HG03354 (cell line): Measurements from ENCODE around the gene C15orf62.

Source experiments
- ATAC-seq: cut with Tn5 transposase; IDR thresholded peaks from one replicate; pipeline ENCODE4 v1.9.1; 2021; ENCODE audit warnings: mild to moderate bottlenecking; ENCODE audit not compliant: unreplicated experiment, poor library complexity, severe bottlenecking

C15orf62 gene, protein sequence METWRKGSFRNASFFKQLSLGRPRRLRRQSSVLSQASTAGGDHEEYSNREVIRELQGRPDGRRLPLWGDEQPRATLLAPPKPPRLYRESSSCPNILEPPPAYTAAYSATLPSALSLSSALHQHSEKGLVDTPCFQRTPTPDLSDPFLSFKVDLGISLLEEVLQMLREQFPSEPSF

DNA sequence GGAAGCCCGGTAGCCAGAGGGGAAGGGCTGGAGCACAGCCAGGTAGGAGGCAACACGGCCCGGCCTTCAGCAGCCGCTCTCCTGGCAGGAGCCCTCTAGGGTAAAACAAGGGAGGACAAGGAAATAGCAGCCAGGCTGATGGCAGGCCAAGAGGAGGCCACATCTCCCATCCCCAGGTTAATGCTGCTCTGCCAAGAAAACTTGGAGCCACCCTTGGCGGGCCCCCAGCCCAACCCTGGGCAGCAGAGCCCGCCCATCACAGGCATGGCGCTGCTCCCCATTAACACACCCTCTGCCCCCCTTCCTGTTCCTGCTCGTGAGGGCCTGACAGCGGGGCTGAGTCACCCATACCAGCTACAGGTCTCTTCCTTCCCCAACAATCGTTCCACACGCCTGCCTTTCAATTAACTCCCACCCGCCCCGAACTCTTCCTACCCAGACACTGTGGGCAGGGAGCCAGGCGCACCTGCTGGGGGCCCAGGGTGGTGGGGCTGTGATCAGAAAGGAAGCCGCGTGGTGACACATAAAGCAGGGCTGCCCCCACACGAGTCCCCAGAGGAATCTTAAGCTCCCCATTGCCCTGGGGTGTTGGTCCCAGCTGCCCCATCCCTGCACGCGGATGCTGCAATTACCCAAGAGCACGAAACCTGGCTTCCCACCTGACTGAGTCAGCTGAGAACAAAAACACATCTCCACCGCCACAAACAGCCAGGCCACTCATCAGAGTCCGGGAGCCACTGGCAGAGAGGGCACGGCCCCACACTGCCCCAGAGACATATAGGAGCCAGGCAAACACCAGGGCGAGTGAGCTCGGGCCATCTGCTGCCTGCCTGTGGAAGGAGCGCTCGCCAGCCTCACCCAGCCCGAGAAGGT is at the start of gene C15orf62:
Gene C15orf62 (plus strand): TSS at position 707 of the 873 bp plus-strand sequence. CDS start 516 bp downstream, outside the sequence.
- ATAC-seq: peak; percentile 56

DNA sequence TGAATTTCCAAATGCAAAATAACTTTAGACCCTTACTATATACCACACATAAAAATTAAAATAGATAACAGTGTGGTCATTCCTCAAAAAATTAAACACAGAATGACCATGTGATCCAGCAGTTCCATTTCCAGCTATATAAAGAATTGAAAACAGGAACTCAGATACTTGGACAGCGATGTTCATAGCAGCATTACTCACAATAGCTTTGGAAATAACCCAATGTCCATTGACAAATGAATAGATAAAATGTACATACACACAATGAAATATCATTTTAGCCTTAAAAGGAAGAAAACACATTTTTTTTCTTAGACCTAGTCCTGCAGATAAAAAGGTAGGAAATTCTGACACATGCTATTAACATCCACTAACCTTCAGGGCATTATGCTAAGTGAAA is 48.1 kb upstream of the C15orf62 start:
- ATAC-seq: no peak

DNA sequence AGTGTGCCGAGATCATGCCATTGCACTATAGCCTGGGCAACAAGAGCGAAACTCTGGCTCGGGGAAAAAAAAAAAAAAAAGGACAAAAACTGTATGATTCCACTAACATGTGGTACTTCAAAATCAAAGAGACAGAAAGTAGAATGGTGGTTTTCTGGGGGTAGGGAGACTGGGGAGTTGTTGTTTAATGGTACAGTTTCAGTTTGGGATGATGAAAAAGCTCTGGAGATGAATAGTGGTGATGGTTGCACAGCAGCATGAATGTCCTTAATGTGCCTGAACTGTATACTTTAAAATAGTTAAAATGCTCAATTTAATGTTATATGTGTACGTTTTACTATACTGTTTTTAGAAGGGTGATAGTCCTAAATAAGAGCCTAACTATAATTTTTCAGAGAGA is 47.4 kb upstream of the C15orf62 start:
- no peak for ATAC-seq

DNA sequence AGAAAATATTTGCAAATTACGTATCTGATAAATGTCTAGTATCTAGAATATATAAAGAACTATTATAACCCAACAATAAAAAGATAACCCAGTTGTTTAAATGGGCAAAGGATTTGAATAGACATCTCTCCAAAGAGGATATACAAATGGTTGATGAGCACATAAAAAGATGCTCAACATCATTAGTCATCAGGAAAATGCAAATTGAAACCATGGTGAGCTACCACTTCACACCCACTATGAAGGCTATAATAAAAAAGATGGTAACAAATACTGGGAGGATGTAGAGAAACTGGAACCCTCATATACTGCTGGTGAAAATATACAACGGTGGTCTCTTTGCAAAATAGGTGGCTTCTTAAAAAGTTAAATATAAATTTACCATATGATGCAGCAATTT is 46.8 kb upstream of the C15orf62 start:
- no peak for ATAC-seq

DNA sequence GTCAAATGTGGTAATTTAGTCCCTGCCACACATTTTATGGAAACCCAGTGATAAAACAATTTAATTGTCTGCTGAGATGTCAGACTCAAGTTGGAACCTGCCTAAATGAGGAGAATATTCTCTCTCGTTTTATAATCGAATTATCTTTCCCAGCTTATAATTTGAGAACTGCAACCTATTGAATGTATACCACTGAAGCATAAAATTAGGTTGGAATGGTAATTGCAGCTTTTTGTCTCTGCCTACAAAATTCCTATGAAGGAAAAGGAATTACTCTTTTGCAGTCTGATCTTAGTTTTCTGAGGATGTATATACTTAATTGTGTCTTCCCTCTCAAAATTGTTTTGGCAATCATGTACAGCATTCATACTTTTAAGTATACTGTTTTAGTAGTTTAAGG is 45.9 kb upstream of the C15orf62 start:
- ATAC-seq: no peak

DNA sequence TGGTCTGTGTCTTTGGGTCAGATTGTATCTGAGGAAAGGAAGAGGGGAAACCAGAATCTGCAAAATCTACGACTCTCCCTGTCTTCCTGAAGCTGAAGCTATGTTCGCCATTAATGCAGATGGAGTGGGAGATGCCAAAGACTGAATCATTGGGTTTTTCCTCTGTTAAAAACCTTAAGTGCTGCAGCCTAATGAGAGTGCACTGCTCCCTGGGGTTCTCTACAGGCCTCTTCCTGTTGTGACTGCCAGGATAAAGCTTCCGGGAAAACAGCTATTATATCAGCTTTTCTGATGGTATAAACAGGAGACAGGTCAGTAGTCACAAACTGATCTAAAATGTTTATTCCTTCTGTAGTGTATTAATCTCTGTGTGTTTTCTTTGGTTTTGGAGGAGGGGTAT is 38.7 kb upstream of the C15orf62 start:
- no peak for ATAC-seq

DNA sequence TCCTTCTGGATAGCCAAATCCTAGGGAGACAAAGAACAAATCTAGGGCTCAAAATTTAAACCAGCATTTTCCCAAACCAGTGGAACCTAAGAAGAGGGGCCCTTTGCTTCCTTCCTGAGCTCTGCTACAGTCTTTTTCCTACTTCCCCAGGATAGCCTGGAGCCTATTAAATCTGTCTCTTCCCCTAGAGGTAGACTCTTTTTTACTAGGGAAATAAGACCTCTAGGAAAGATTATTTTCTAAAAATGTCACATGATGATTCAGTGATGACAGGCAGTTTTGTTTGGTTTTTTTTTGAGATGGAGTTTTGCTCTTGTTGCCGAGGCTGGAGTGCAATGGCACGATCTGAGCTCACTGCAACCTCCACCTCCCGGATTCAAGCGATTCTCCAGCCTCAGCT is 33.2 kb upstream of the C15orf62 start:
- ATAC-seq: no peak

DNA sequence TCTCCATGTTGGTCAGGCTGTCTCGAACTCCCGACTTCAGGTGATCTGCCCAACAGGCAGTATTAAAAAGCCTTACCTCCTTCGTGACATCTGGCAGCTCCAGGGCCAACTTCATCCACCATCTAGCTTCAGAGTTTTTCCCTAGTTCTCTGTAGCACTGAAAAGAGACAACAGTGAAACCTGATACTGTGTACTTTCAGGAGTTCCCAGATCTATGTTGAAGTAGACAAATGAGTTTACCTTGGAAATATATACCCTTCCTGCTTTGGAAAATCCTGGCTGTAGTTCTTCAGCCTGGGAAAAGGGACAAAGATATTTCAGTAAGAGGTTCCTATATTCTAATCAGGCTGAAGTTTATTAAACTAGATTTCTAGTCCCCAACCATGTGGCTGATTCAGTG is 32.7 kb upstream of the C15orf62 start:
- ATAC-seq: no peak

DNA sequence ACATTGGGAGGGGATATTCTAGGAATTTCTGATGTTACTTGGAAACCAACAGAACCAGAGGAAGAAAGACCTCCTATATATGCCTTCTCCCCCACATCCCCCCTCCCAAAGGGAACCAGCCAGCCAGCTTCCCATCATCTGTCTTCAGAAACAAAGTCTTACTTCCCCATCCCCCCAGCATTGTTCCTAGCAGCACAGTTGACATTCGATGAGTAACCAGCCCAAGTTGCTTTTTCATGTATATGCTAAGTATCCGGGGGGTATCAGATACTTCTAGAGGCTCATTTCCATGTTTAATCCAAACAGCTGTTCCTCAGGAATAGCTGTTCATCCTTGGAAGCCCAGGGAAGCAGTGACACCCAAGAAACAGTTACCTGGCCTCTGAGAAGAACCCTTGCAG is 30.7 kb upstream of the C15orf62 start:
- ATAC-seq: no peak

DNA sequence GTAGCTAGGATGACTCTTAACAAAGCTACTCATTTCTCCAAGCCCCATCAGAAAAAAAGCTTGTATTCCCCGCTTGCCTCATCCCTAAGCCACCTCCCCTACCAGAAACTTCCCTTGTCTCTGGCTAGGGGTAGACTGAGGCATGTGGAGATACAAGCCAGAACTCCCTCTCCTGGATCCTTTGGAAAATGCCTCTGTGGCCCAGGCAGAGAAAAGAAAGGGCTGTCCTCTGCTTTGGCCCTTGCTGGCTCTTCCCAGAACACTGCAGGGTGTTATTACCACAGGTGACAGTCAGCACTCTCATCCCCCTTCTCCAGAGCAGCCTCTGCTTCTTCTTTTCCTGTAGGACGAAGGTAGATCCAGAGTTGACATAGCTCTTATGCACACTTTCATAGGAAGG is 29.9 kb upstream of the C15orf62 start:
- ATAC-seq: no peak

DNA sequence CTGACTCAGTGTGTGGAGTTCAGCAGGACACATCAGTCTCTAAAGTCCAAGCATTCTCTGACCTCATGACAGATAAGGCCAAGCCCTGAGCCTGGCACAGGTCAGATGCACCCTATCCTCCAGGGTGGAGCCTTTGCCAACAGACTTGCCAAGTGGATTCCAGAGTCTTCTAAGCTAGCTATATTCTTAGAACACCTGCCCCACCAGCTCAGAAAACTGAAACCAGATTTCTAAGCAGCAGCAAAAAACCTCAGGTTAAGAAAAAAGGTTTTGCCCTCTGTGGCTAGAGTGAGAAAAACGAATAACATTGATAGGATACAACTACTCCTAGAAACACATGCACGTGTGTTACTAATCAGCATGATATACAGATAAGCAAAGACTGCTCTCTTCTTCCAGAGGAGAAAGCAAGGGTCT is 26.3 kb upstream of the C15orf62 start:
- no peak for ATAC-seq

DNA sequence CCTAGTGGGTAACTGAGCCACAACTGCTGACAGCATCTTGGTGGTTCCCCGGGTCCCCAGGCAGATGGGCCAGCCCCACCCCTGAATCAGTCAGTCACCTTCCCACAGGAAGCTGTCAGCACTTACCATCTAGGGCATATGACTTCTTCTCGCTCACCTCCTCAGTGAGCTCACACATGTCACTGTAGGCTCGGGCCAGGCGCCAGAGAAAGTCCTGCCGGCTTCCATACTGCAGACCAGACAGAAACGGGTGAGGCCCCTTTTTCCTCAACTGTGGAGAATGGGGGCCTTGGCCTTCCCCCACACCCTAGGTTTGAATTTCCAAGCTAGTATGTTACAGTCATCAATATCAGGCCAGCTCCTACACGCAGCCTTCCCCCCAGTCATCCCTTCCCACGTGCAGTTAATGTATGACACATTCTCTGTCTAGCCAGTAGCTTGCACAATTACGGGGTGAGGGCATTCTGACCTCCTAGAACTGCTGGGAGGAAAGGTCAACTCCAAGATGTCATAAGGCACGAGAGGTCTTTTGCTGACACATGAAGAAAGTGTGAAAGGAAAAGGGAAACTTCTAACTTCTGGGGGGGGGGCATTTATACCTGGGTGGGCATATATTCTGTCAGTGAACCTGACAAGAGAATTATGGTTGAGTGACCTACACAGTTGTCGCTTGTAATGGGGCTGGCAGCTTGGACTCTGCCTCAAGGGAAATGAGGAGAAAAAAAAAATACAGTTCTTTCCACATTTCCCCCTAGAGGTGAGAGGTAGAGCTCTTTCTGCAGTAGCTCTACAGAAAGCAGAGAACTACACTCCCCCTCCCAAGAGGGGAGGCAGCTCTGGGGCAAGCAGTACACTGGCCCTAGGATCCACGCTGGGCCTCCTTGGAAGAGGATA is 25.6 kb upstream of the C15orf62 start:
- ATAC-seq: no peak

DNA sequence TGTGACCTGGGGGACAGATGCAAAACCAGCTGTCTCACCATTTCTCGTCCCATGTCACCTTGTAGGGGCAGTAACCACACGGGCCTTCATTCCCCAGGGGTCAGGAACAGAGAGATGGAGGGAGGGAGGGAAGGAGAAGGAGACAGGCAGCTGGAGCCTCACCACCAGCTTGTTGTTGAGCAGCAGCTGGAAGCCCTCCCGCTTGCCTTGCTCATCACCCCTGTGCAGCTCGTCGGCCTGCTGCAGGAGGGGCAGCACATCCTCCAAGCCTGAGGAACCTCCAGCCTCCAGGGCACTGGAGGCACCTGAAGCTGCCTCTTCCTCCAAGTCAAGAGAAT is 25.0 kb upstream of the C15orf62 start:
- no peak for ATAC-seq

DNA sequence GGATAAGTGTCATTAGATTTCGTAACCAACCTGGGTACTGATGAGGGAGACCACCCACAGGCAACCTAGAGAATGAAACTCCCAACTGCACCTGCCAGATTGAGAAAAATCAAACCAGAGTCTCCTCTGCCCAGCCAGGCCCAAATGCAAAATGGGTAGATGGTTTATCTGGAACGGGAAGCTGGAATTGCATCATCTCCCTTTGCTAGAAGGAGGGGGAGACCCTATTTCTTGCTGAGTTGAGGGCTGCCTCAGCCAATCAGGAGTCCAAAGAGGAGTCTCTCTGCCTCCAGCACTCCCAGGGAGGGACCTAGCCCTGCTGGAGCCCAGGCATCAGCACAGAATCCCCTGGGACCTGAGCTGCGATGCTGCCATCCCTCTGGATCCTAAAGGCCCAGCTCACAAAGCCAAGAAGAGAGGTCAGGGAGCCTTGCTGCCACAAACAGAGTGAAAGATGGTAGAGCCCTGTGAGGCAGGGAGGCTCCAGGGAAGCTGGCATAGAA is 22.8 kb upstream of the C15orf62 start:
- ATAC-seq: no peak

DNA sequence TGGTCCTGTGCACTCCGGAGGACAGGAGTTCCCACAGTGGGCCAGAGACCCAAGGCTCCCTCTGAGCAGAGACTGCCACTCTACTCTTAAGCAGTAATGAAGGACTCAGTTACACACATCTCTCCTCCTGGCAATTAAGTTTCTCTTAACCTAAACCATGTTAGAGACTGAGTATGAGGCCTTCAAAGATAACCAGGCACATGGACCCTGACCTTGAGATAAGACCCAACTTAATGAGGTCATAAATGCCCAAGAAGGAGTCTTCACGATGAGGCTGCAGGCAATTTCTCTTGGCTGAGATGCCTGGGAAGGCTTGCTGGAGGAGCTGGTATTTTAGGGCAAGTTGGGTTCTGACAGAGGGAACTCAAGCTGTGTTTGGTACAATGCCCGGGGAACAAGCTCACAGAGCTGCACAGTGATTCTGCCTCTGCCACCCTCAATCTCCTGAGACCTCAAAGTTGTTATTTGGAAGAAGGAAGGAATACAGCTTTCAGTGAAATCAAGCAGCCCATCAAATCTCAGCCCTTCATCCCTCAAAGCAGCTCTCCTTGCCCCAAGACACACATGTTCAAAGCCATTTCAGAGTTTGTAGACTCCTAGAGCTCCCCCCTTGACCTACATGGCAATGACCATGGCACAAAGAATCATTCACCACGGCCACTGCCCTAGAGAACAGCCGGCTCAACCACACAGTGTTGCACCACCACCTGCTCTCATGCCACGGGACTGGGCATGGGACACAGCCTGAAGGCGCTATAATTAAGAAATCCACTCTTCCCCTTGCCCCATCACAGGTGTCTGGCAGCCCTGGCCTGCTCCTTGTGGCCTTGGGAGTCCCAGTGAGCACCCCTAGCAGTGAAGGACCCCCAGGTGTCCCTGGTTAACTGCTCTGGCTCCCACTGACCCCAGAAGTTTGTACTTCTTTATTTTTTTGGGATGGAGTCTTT is 21.8 kb upstream of the C15orf62 start:
- ATAC-seq: no peak

DNA sequence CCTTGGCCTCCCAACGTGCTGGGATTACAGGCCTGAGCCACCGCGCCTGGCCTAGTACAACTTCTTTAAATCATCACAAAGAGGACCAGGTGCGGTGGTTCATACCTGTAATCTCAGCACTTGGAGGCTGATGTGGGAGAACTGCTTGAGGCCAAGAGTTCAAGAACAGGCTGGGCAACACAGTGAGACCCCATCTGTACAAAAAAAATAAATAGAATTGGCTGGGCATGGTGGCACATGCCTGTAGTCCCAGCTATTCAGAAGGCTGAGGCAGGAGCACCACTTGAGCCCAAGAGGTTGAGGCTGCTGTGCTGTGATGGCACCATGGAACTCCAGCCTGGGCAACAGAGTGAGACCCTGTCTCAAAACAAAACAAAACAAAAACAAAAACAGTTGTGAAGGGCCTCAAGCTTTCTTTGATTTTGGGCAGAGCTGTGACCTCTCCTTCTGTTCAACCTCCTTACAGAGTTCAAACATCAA is 20.6 kb upstream of the C15orf62 start:
- ATAC-seq: no peak

DNA sequence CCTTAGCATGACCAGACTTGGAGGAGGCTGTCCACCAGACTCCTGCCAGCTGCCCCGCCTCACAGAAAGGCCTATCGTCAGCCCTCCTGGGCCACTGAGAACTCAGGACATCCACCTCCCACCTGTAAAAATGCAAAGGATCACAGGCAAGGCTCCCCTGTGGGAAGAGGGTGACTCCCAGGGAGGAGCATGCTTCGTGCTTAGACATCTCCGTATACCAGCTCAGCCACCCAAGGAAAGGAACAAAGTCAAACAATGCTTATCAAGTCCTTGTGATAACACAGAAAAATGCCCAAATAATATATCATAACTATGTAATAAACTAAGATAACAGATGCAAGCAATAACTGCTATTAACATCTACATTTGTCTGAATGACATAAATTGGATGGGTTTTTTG is 18.9 kb upstream of the C15orf62 start:
- ATAC-seq: no peak

DNA sequence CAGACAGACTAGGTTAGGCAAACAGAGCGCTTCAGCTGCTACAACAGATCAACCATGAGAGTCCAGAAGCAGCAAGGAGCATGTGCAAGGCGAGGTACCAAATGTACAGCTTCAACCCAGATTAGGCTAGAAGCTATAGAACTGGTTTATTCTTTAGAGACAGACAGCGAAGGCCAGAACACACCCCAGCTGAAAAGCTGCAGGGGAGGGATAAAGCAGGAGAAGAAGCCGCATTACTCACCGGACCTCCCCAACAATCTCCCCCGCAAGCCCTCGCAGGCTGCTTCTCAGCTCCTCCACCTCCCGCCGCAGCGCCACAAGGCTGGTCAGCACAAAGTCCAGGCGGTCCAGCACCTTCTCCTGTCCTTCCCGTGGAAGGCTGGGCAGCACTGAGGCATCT is 18.0 kb upstream of the C15orf62 start:
- no peak for ATAC-seq

DNA sequence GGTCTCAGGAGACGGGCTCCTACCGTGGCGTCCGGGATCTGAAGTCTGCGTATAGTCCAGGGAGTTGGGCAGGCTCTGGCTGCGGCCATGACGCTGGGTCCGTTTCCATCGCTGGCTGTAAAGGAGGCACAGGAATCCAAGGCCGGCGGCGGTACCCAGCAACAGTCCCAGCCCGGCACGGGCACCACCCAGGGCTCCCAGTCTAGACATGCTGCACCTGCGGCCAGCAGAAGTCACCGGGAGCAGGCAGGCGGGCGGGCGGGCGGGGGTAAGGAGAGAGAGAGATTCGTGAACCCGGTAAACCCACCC is 15.3 kb upstream of the C15orf62 start:
- no peak for ATAC-seq
